ENCODE data around the gene VPS51. TPM values are rescaled to one million over a fixed set of nuclear protein-coding genes. Genes with fewer than 3 reads are reported as not detected.

VPS51 gene
- total RNA-seq, 4 donors from 2014 or later = 193 to 544 (median 439) TPM

DNA sequence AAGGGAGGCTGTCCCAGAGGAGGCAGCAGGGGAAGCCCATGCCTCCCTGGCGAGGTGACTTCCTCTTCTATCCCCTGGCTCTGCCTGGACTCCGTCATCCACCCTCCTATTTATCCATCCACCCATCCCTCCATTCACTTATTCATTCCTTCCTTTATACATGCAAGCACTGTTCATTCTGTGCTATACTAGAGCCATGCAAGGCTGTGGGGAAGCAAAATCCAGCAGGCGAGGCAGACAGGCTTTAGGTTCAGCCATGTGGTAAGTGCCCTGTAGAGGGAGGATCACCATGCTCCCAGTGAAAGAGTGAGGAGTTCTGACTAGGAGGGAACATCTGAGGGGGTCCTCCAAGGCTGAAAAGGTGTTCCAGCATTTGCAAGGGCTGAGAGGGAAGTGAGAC, 36.5 kb upstream of the VPS51 start:
- no peak for DNase-seq (ENCODE audit: low spot score in 2 of 2)
- H3K36me3 ChIP-seq = no peaks in the 10 kb centered on the region
- WGBS, 2 donors = 57 to 62% methylated on average over 3 of the region's 3 CpGs

DNA sequence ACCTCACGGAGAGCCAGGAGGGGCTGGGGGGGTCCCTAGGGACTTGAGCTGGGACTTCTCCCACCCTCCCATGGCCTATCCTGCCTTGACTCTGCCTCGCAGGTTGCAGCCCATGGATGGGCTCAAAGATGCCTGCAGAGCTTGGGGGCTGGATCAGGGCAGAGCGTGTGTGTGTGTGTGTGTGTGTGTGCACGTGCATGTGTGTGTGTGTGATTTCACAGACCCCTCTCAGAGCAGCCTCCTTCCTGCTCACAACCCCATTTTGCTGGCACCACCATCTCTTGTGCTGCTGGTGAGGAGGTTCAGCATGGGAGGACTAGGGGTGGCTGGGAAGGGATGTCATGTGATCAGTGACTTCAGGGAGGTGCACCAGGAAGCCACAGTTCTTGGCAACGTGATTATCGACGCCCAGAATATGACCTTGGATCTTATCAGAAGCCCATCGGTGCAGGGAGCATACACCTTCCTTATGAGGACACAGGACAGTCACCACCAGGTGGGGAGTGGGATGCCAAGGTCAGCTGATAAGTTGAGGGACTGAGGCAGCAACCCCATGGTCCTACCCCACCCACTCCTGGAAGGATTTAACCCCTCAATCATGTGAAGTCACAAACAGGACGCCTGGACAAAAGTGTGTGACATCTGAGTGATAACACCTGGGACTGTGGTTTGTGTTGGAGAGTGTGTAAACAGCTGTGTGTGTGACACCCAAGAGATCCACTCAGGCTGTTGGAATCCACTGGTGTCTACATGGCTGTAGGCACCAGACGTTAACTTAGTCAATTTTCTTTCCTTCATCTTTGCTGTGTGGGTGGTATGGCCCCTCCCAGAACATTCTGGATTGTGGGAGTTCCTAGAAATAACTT, 35.8 kb upstream of the VPS51 start:
- TF ChIP-seq EP300 (IDR thresholded peaks at IDR 0.05) (no peak), CTCF (IDR thresholded peaks at IDR 0.05) (no peak), POLR2A (IDR thresholded peaks at IDR 0.05) (no peak)
- H3K27ac ChIP-seq = no peak overlapping the region
- H3K4me3 ChIP-seq = no peak overlapping the region
- no peaks in the 10 kb centered on the region for H3K4me1 ChIP-seq
- H3K9me3 ChIP-seq = peaks cover 0 to 3% (median 0%) of the 10 kb centered on the region in 4 donors
- no peaks in the 10 kb centered on the region for H3K36me3 ChIP-seq
- 56 to 71% methylated on average over 10 of the region's 10 CpGs for WGBS, 2 donors
- no peak for DNase-seq (ENCODE audit: low spot score in 2 of 2)
- H3K27me3 ChIP-seq = no peaks in the 10 kb centered on the region

More for the DNA sequence above, 36.5 kb upstream of the VPS51 start:
- no peak for TF ChIP-seq EP300 (IDR thresholded peaks at IDR 0.05)
- TF ChIP-seq POLR2A (IDR thresholded peaks at IDR 0.05) = no peak
- TF ChIP-seq CTCF (IDR thresholded peaks at IDR 0.05) = no peak
- no peaks in the 10 kb centered on the region for H3K4me1 ChIP-seq
- H3K4me3 ChIP-seq = no peak overlapping the region
- H3K27me3 ChIP-seq = no peaks in the 10 kb centered on the region
- no peak overlapping the region for H3K27ac ChIP-seq
- H3K9me3 ChIP-seq = peaks cover 0 to 3% (median 0%) of the 10 kb centered on the region in 4 donors

GRCh38 chr11:65060913-65061408, 35.1 kb upstream of the VPS51 start:
- Histone ChIP-seq H3K9me3 (peaks cover 0 to 3% (median 0%) of the 10 kb centered on the region in 4 donors), H3K36me3 (no peaks in the 10 kb centered on the region), H3K4me3 (no peak overlapping the region), H3K27ac (no peak overlapping the region), H3K27me3 (no peaks in the 10 kb centered on the region), H3K4me1 (no peaks in the 10 kb centered on the region)
- no peak for TF ChIP-seq POLR2A (IDR thresholded peaks at IDR 0.05)
- no peak for TF ChIP-seq CTCF (IDR thresholded peaks at IDR 0.05)
- no peak for TF ChIP-seq EP300 (IDR thresholded peaks at IDR 0.05)
- 56 to 60% methylated on average over 9 of the region's 9 CpGs for WGBS, 2 donors
- DNase-seq (ENCODE audit: low spot score in 2 of 2) = no peak

DNA sequence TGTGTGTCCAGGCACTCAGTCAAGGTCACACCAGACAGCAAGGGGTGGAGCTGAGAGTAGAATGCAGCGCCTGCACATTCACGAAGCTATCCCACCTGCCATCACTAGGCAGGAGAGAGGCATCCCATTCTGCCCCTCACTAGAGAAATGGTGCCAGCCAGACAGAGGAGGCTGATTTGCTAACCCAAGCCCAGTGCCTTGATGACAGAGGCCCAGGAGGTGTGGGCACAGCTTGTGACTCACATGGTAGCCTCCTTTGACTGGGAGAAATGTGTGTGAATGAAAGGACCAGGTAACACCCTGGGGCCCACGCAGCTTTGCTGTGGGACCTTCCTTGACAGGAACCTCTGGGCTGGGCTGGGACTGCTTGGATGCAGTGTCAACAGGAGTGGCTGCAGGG, 32.5 kb upstream of the VPS51 start:
- no peak overlapping the region for H3K4me3 ChIP-seq
- H3K27me3 ChIP-seq = no peaks in the 10 kb centered on the region
- whole genome bisulfite sequencing, 2 donors = 74 to 85% methylated on average over 3 of the region's 3 CpGs
- no peaks in the 10 kb centered on the region for H3K4me1 ChIP-seq
- no peak for DNase-seq (ENCODE audit: low spot score in 2 of 2)
- TF ChIP-seq CTCF (IDR thresholded peaks at IDR 0.05) = no peak
- TF ChIP-seq POLR2A (IDR thresholded peaks at IDR 0.05) = no peak
- TF ChIP-seq EP300 (IDR thresholded peaks at IDR 0.05) = no peak
- H3K27ac ChIP-seq = no peak overlapping the region
- no peaks in the 10 kb centered on the region for H3K36me3 ChIP-seq
- peaks cover 0 to 3% (median 0%) of the 10 kb centered on the region in 4 donors for H3K9me3 ChIP-seq

DNA sequence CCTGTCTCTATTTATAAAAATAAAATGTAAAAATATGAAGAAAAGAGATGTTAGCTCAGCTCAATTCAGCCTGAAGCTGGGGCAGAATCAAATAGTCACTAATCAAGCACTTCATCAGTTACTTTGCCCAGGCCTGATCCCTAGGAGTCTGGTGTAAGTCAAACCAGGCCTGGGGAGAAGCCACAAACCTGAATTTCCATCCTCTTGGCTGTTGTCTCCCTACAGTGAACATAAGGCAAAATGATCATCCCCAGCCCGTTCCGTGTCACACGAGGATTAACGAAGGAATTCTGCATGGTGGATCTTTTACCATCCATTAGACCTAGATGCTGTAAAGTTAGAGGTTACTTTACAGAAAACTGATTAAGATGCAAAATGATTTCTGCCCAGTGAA, 31.2 kb upstream of the VPS51 start:
- Histone ChIP-seq H3K36me3 (no peaks in the 10 kb centered on the region), H3K27me3 (no peaks in the 10 kb centered on the region), H3K4me1 (no peaks in the 10 kb centered on the region), H3K27ac (no peak overlapping the region), H3K9me3 (peaks cover 0 to 3% (median 0%) of the 10 kb centered on the region in 4 donors), H3K4me3 (no peak overlapping the region)
- 81 to 90% methylated on average over 4 of the region's 4 CpGs for WGBS, 2 donors
- DNase-seq (ENCODE audit: low spot score in 2 of 2) = no peak
- TF ChIP-seq POLR2A (IDR thresholded peaks at IDR 0.05) (no peak), EP300 (IDR thresholded peaks at IDR 0.05) (no peak), CTCF (IDR thresholded peaks at IDR 0.05) (no peak)

All from tibial nerve (tissue), 4 donors.